Adrenal gland (tissue), 5 donors: ENCODE results near the gene ELK1.

Experiments used
- CTCF ChIP-seq, 6 experiments: fragments of 450-650 bp in 4 of 6; fragments of 200-600 bp in 2 of 6; sonication (generic) in 1 of 6; IDR thresholded peaks; 1 replicate in 5 of 6; 2 replicates in 1 of 6; pipeline versions ENCODE4 v1.5.1 to v1.8.0; 2016 to 2021; ENCODE audit warnings: antibody characterized with exemption in 6 of 6, mild to moderate bottlenecking in 2 of 6, moderate library complexity in 1 of 6
- POLR2A ChIP-seq, 2 donors: fragments of 450-650 bp; IDR thresholded peaks; one replicate each; pipeline ENCODE4 v1.6.1; 2017; ENCODE audit warnings: antibody characterized with exemption in 2 of 2, mild to moderate bottlenecking in 2 of 2, moderate library complexity in 1 of 2
- donor health status: DM: no; HTN: no; CAD: no.

GRCh38 chrX:47614618-47615017 is 35.7 kb downstream of the ELK1 start:
- TF ChIP-seq CTCF (IDR thresholded peaks at IDR 0.05), result no peak
- TF ChIP-seq POLR2A (IDR thresholded peaks at IDR 0.05), result no peak
